ENCODE measurements around the gene ARF1.

Gene ARF1

DNA sequence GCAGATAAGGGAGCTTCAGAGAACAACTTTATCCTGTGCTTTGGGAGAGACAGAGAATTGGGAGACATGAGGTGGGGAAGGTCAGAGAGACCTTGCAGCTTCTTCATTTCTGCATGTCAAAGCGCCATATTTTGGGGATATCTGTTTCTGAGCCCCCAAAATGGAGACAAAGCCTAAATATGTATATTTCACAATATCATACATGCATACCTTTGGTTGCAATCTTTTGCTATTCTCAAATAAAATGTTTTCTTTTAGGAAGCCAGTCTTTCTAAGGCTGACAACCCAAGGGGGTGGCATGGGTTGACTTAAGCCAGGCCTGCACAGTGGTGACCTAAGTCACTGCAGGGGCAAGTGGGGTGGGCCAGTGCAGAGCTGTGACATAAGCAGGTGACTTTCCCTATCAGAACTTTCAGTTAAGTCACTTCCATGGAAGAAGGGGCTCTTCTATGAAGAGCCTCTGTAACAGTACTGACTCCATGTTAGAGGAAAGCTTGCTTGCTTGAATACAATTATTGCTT lies 40.5 kb downstream of the ARF1 start:
- H3K36me3 ChIP-seq = no peaks in the 10 kb centered on the region
- no peak for DNase-seq
- intact Hi-C loops (cut with DNase I; ENCODE audit: low total_unique reads) = no loop called here
- H3K27ac ChIP-seq = no peak overlapping the region
- no peak overlapping the region for H3K4me3 ChIP-seq
- H3K4me1 ChIP-seq = peaks cover 0 to 14% (median 3%) of the 10 kb centered on the region in 4 donors
- TF ChIP-seq, protein P1, sequence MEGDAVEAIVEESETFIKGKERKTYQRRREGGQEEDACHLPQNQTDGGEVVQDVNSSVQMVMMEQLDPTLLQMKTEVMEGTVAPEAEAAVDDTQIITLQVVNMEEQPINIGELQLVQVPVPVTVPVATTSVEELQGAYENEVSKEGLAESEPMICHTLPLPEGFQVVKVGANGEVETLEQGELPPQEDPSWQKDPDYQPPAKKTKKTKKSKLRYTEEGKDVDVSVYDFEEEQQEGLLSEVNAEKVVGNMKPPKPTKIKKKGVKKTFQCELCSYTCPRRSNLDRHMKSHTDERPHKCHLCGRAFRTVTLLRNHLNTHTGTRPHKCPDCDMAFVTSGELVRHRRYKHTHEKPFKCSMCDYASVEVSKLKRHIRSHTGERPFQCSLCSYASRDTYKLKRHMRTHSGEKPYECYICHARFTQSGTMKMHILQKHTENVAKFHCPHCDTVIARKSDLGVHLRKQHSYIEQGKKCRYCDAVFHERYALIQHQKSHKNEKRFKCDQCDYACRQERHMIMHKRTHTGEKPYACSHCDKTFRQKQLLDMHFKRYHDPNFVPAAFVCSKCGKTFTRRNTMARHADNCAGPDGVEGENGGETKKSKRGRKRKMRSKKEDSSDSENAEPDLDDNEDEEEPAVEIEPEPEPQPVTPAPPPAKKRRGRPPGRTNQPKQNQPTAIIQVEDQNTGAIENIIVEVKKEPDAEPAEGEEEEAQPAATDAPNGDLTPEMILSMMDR (IDR thresholded peaks at IDR 0.05) = no peak
- no peaks in the 10 kb centered on the region for H3K9me3 ChIP-seq
- H3K27me3 ChIP-seq = peaks cover 0 to 5% of the 10 kb centered on the region in 2 donors

DNA sequence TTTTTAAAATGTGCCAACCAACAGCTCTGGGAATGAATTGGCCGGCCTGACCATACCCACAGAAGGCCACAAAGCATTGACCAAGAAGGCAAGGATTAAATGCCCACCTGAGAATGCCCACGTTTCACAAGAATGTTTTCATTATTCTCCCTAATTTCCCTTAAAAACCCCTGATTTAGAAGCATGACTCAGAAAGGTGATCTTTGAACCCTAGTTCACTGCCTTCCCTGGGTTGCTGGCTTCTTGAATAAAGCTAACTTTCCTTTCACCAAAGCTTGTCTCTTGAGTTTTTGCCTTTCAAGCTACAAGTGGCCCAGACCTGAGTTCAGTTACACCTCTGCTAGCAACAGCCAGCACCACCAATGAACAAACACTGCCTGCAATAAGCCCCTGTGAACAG lies 41.0 kb downstream of the ARF1 start:
- peaks cover 0 to 5% of the 10 kb centered on the region in 2 donors for H3K27me3 ChIP-seq

DNA sequence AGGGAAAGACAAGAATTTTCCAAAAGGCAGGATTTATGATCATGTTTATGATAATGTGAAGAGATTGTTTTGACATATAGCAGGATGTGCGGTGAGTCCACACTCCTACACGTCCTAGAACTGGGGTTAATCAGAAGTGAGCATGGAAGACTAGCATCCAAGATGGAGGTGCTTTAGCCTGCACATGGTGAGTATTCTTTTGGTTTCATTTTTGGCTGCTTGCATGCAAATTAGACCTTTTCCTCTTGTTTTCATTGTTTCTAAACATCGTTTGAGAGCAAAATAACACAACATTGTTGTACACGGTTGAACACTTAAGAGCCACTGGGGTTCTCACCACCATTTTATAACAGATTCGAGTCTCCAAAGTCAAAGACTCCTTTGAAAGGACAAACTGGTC lies 42.7 kb downstream of the ARF1 start:
- intact Hi-C loops (cut with DNase I; ENCODE audit: low total_unique reads) = no loop called here
- H3K4me1 ChIP-seq = peaks cover 0 to 8% (median under 1%) of the 10 kb centered on the region in 4 donors

More for the DNA sequence above, 41.0 kb downstream of the ARF1 start:
- no peak overlapping the region for H3K27ac ChIP-seq
- intact Hi-C loops (cut with DNase I; ENCODE audit: low total_unique reads) = no loop called here
- H3K9me3 ChIP-seq = no peaks in the 10 kb centered on the region
- no peak overlapping the region for H3K4me3 ChIP-seq
- H3K36me3 ChIP-seq = no peaks in the 10 kb centered on the region
- peaks cover 0 to 14% (median 3%) of the 10 kb centered on the region in 4 donors for H3K4me1 ChIP-seq
- TF ChIP-seq, protein P1 (IDR thresholded peaks at IDR 0.05) = no peak
- no peak for DNase-seq

DNA sequence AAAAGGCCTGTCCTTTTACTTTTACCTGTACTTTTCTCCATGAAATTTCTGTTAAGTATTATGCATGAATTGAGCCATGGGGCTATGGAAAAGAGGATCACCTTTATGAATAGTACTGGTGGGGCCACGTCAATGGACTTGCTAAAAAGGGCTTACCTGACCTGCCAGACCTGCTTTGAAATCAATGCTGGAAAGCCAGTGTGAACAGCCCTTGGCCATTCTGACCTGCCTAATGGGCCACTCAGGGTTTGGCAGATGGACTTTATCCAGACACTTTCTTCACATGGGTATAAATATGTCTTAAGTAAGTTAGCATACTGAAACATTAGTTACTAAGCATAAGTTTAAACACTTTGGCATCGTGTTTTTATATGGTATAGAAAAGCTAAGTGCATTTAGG lies 49.3 kb downstream of the ARF1 start:
- peaks cover 0 to 4% (median 3%) of the 10 kb centered on the region in 4 donors for H3K4me1 ChIP-seq
- intact Hi-C loops (cut with DNase I; ENCODE audit: low total_unique reads) = no loop called here
- H3K4me3 ChIP-seq = no peak overlapping the region
- H3K36me3 ChIP-seq = no peaks in the 10 kb centered on the region
- no peak for DNase-seq
- no peak overlapping the region for H3K27ac ChIP-seq
- TF ChIP-seq, protein P1 (IDR thresholded peaks at IDR 0.05) = no peak
- peaks cover 0 to 26% of the 10 kb centered on the region in 2 donors for H3K27me3 ChIP-seq
- H3K9me3 ChIP-seq = no peaks in the 10 kb centered on the region

More for the DNA sequence above, 42.7 kb downstream of the ARF1 start:
- H3K27me3 ChIP-seq = peaks cover 0 to 18% of the 10 kb centered on the region in 2 donors
- no peaks in the 10 kb centered on the region for H3K36me3 ChIP-seq
- no peak for DNase-seq
- no peaks in the 10 kb centered on the region for H3K9me3 ChIP-seq
- no peak overlapping the region for H3K27ac ChIP-seq
- no peak overlapping the region for H3K4me3 ChIP-seq
- TF ChIP-seq, protein P1 (IDR thresholded peaks at IDR 0.05) = no peak

DNA sequence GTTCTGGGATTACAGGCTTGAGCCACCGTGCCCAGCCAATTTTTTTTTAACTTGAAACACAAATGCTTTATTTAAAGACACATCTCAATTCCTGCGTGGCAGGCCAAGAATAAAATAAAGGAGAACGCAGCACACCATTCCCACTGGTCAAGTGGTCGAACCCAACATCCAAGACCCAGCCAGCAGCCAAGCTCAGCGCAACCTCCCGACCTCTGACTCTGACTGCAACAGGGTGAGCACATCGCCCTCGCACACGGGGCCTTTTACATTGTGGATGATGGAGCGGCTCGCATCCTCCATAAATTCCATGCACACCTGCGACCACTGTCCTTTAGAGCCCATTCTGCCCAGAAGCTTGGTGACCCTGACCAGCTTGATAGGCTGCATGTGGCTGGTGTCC lies 52.1 kb downstream of the ARF1 start:
- Histone ChIP-seq H3K4me1 (peaks cover 0 to 4% (median 3%) of the 10 kb centered on the region in 4 donors), H3K27me3 (peaks cover 0 to 14% of the 10 kb centered on the region in 2 donors), H3K9me3 (no peaks in the 10 kb centered on the region), H3K36me3 (no peaks in the 10 kb centered on the region), H3K27ac (no peak overlapping the region), H3K4me3 (no peak overlapping the region)
- TF ChIP-seq, protein P1 (IDR thresholded peaks at IDR 0.05) = no peak
- DNase-seq = no peak
- intact Hi-C loops (cut with DNase I; ENCODE audit: low total_unique reads) = no loop called here

DNA sequence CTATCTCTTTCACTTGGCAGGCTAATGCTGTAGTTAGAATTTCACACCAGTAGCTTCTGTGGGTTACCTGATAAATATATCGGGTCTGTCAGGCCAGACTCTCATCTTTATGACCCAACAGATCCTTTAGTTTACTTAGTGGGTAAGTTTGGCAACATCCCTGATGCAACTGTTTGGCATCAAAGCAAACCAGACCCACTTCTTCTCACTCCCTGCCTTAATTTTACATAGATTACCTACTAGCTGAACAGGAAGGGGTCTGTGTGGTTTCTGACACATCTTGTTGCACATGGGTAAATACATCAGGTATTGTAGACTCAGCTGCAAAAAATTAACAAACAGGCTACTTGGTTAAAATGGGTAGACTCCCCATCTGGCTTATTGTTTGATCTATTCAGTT lies 54.4 kb downstream of the ARF1 start:
- peaks cover 0 to 6% of the 10 kb centered on the region in 2 donors for H3K27me3 ChIP-seq
- DNase-seq = no peak
- TF ChIP-seq, protein P1 (IDR thresholded peaks at IDR 0.05) = no peak
- no peak overlapping the region for H3K4me3 ChIP-seq
- H3K36me3 ChIP-seq = no peaks in the 10 kb centered on the region
- intact Hi-C loops (cut with DNase I; ENCODE audit: low total_unique reads) = no loop called here
- no peak overlapping the region for H3K27ac ChIP-seq
- H3K9me3 ChIP-seq = no peaks in the 10 kb centered on the region
- peaks cover 0 to 14% (median 12%) of the 10 kb centered on the region in 4 donors for H3K4me1 ChIP-seq
